OCI-LY1 (cell line): ENCODE results near the gene RASL11B.

ENCODE experiments used
- H2AFZ ChIP-seq: fragments of 200-600 bp; sonication (generic), shearing (Covaris generic); 2 replicates; pipeline ENCODE4 v1.6.0; 2014; ENCODE audit warnings: antibody characterized with exemption, mild to moderate bottlenecking, low read length
- H3F3A ChIP-seq: fragments of 200-600 bp; sonication (generic), shearing (Covaris generic); 2 replicates; pipeline ENCODE4 v1.6.0; 2014; ENCODE audit warnings: mild to moderate bottlenecking, antibody characterized with exemption, low read length, moderate library complexity; ENCODE audit not compliant: insufficient read depth
- H3K27ac ChIP-seq: fragments of 200-600 bp; sonication (generic); 2 replicates; pipeline ENCODE4 v1.5.1; 2014; ENCODE audit warnings: low read length, mixed run types, mild to moderate bottlenecking, low read depth; ENCODE audit not compliant: poor library complexity, severe bottlenecking
- H3K27me3 ChIP-seq: fragments of 200-600 bp; sonication (generic); 2 replicates; pipeline ENCODE4 v1.6.0; 2014; ENCODE audit warnings: antibody characterized with exemption, mild to moderate bottlenecking, low read length, moderate library complexity; ENCODE audit not compliant: insufficient read depth
- H3K36me3 ChIP-seq: fragments of 200-600 bp; sonication (generic); 2 replicates; pipeline ENCODE4 v1.6.1; 2014; ENCODE audit warnings: mild to moderate bottlenecking, antibody characterized with exemption, low read length, moderate library complexity, mixed read lengths; ENCODE audit not compliant: insufficient read depth
- H3K4me1 ChIP-seq: fragments of 200-600 bp; sonication (generic); 2 replicates; pipeline ENCODE4 v1.5.1; 2014; ENCODE audit warnings: mild to moderate bottlenecking, low read length, moderate library complexity; ENCODE audit not compliant: insufficient read depth, severe bottlenecking
- H3K4me2 ChIP-seq: fragments of 200-600 bp; sonication (generic), shearing (Covaris generic); 2 replicates; pipeline ENCODE4 v1.6.1; 2014; ENCODE audit warnings: low read length
- H3K4me3 ChIP-seq: fragments of 200-600 bp; sonication (generic); 2 replicates; pipeline ENCODE4 v1.5.1; 2014; ENCODE audit warnings: low read length, low read depth, mild to moderate bottlenecking, mixed read lengths; ENCODE audit not compliant: poor library complexity, severe bottlenecking
- H3K79me2 ChIP-seq: fragments of 200-600 bp; shearing (Covaris generic); 2 replicates; pipeline ENCODE4 v1.6.1; 2016; ENCODE audit warnings: mixed run types, low read length, mixed read lengths; ENCODE audit not compliant: insufficient read depth
- H3K9ac ChIP-seq: fragments of 200-600 bp; sonication (generic), shearing (Covaris generic); 2 replicates; pipeline ENCODE4 v1.6.1; 2014; ENCODE audit warnings: mild to moderate bottlenecking, low read length, mixed read lengths
- H3K9me2 ChIP-seq: fragments of 200-600 bp; sonication (generic), shearing (Covaris generic); 2 replicates; pipeline ENCODE4 v1.6.1; 2014; ENCODE audit warnings: low read depth, mild to moderate bottlenecking, low read length, mixed read lengths
- H3K9me3 ChIP-seq: fragments of 200-600 bp; shearing (Covaris generic); 2 replicates; pipeline ENCODE4 v1.6.1; 2014; ENCODE audit warnings: low read length, mixed read lengths
- H4K20me1 ChIP-seq: fragments of 200-600 bp; sonication (generic), shearing (Covaris generic); 2 replicates; pipeline ENCODE4 v1.6.0; 2016; ENCODE audit warnings: mild to moderate bottlenecking, low read length; ENCODE audit not compliant: insufficient read depth
- EZH2 ChIP-seq: fragments of 200-600 bp; sonication (generic), shearing (Covaris generic); IDR thresholded peaks from 2 replicates; pipeline ENCODE4 v1.8.0; 2017; ENCODE audit warnings: borderline replicate concordance, mixed run types, mild to moderate bottlenecking, antibody characterized with exemption, low read length, moderate library complexity, mixed read lengths
- TF ChIP-seq, protein P1 (sequence below): fragments of 200-600 bp; sonication (generic), shearing (Covaris generic); IDR thresholded peaks from 2 replicates; pipeline ENCODE4 v1.5.1; 2017; ENCODE audit warnings: mild to moderate bottlenecking, antibody characterized with exemption, low read length, moderate library complexity, mixed read lengths

The RASL11B gene

DNA sequence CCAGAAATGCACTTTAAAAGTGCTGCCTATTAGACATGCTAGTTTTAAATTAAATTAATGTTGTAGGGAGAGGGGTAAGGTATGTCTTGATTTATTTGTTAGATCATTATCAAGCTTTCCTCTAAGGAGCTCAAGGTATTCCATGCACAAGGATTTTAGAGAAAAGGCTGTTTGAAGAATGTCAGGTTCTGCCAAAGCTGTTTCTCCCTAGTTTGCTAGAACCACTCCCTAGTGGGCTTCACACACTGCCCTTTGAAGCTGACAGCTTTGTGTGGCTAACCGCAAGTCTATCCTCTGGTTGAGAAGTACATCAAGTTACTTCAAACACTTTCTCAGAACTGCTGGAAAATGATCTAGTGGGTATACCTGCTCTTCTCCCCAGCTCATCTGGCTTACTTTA, 32.3 kb downstream of the RASL11B start:
- TF ChIP-seq, protein P1, sequence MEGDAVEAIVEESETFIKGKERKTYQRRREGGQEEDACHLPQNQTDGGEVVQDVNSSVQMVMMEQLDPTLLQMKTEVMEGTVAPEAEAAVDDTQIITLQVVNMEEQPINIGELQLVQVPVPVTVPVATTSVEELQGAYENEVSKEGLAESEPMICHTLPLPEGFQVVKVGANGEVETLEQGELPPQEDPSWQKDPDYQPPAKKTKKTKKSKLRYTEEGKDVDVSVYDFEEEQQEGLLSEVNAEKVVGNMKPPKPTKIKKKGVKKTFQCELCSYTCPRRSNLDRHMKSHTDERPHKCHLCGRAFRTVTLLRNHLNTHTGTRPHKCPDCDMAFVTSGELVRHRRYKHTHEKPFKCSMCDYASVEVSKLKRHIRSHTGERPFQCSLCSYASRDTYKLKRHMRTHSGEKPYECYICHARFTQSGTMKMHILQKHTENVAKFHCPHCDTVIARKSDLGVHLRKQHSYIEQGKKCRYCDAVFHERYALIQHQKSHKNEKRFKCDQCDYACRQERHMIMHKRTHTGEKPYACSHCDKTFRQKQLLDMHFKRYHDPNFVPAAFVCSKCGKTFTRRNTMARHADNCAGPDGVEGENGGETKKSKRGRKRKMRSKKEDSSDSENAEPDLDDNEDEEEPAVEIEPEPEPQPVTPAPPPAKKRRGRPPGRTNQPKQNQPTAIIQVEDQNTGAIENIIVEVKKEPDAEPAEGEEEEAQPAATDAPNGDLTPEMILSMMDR = no peak
- no peak overlapping the region for H2AFZ ChIP-seq

DNA sequence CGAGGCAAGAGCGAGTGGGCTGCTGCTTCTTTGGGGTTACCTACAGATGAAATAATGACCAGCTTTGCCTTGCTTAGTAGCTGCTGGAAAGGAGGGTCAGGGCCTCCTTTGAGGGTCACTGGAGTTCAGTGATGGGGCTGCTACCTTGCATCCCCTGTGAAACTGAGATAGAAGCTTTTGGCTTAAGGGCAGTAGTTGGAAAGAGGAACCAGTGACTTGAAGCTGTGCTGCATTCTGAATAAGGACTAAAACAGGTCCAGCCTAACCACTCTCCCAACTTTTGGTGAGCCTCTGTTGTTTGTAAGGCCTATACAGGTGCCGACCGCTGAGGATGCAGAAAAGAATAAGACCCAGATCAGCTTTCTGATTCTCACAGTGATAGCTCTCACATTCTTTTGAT, 41.2 kb downstream of the RASL11B start:
- H3K36me3 ChIP-seq = no peaks in the 10 kb centered on the region
- no peaks in the 10 kb centered on the region for H3K79me2 ChIP-seq
- H3K27me3 ChIP-seq = no peaks in the 10 kb centered on the region
- no peaks in the 10 kb centered on the region for H4K20me1 ChIP-seq
- no peak overlapping the region for H3K4me3 ChIP-seq
- no peak overlapping the region for H3K27ac ChIP-seq
- TF ChIP-seq EZH2 = no peak
- TF ChIP-seq, protein P1 = no peak
- no peak overlapping the region for H3K4me2 ChIP-seq
- H3K4me1 ChIP-seq = no peaks in the 10 kb centered on the region
- no peaks in the 10 kb centered on the region for H3K9me2 ChIP-seq
- no peaks in the 10 kb centered on the region for H3F3A ChIP-seq
- no peaks in the 10 kb centered on the region for H3K9me3 ChIP-seq
- no peak overlapping the region for H2AFZ ChIP-seq
- H3K9ac ChIP-seq = no peak overlapping the region

More for the DNA sequence above, 32.3 kb downstream of the RASL11B start:
- Histone ChIP-seq H3K4me3 (no peak overlapping the region), H3K4me2 (no peak overlapping the region), H3K9ac (no peak overlapping the region), H3K9me2 (no peaks in the 10 kb centered on the region), H3F3A (no peaks in the 10 kb centered on the region), H3K4me1 (no peaks in the 10 kb centered on the region), H3K36me3 (no peaks in the 10 kb centered on the region), H3K27me3 (no peaks in the 10 kb centered on the region), H3K9me3 (no peaks in the 10 kb centered on the region), H3K27ac (no peak overlapping the region), H3K79me2 (no peaks in the 10 kb centered on the region), H4K20me1 (no peaks in the 10 kb centered on the region)

DNA sequence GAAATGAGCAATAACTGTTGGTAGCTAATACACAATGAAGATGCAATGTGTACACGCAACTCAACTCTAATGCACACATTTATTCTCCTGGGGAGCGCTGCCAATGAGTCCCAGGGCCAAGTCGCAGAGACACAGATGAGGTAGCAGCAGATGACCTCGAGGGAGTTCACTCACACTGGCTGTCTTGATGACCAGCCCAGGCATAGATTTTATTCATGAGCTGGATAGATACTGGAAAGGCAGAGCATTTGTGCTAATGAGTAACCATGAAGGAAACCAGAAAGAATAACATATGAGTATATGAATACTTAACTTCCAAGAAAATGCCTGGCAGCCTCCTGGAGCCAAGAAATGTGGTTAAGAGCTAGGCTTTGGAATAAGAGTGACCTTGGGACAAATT, 42.3 kb downstream of the RASL11B start:
- no peak for TF ChIP-seq EZH2
- TF ChIP-seq, protein P1 = no peak
- Histone ChIP-seq H3K4me2 (no peak overlapping the region), H3K27me3 (no peaks in the 10 kb centered on the region)

More for the DNA sequence above, 42.3 kb downstream of the RASL11B start:
- no peaks in the 10 kb centered on the region for H3K79me2 ChIP-seq
- H3K9me3 ChIP-seq = no peaks in the 10 kb centered on the region
- H3K9me2 ChIP-seq = no peaks in the 10 kb centered on the region
- H3K9ac ChIP-seq = no peak overlapping the region
- no peak overlapping the region for H3K27ac ChIP-seq
- H3K36me3 ChIP-seq = no peaks in the 10 kb centered on the region
- H4K20me1 ChIP-seq = no peaks in the 10 kb centered on the region
- no peaks in the 10 kb centered on the region for H3K4me1 ChIP-seq
- no peaks in the 10 kb centered on the region for H3F3A ChIP-seq
- H3K4me3 ChIP-seq = no peak overlapping the region
- no peak overlapping the region for H2AFZ ChIP-seq
